PC-9 (cell line): ENCODE data around the gene TTLL6.

Experiments
- CTCF ChIP-seq: fragments of 200-600 bp; sonication (generic); conservative IDR thresholded peaks from 2 replicates; pipeline ENCODE4 v1.6.1; 2017; ENCODE audit warnings: mixed run types, antibody characterized with exemption, mild to moderate bottlenecking, moderate library complexity
- EZH2 ChIP-seq: fragments of 200-600 bp; sonication (generic); IDR thresholded peaks from 2 replicates; pipeline ENCODE4 v1.8.0; 2017; ENCODE audit warnings: antibody characterized with exemption, low read depth

GRCh38 chr17:48740537-48740936, 76.5 kb downstream of the TTLL6 start:
- no peak for TF ChIP-seq CTCF
- no peak for TF ChIP-seq EZH2
